ENCODE measurements around the gene MYOM1. TPM values are rescaled to one million over a fixed set of nuclear protein-coding genes. Genes with fewer than 3 reads are reported as not detected.

The MYOM1 gene
- total RNA-seq, 1 experiment from 2014 or later, result 0.92 TPM

GRCh38 chr18:3152294-3152693, 67.5 kb downstream of the MYOM1 start:
- H3K27ac ChIP-seq (ENCODE audit: low read length), result no peak overlapping the region
- no peak overlapping the region for H3K4me3 ChIP-seq (ENCODE audit: low read depth in 2 of 2, low read length in 2 of 2)
- TF ChIP-seq TCF7L2 (IDR thresholded peaks at IDR 0.05; ENCODE audit: low read depth, low read length), result no peak
- TF ChIP-seq CTCF (IDR thresholded peaks at IDR 0.05), result no peak
- TF ChIP-seq REST (IDR thresholded peaks at IDR 0.05; ENCODE audit: insufficient read depth in 1 of 2, low read depth in 2 of 2, low read length in 1 of 2), result no peak
- TF ChIP-seq SIN3A (IDR thresholded peaks at IDR 0.05; ENCODE audit: borderline replicate concordance, insufficient read depth, low read depth, low read length), result no peak
- TF ChIP-seq POLR2AphosphoS5 (IDR thresholded peaks at IDR 0.05; ENCODE audit: low read depth, low read length), result no peak
- CTCF ChIA-PET, result no interaction called here
- POLR2A ChIA-PET, result no interaction called here
- intact Hi-C loops (cut with micrococcal nuclease; ENCODE audit: unreplicated experiment), result loop anchor here (5.0 kb wide), 2 partner anchors 95 to 220 kb away; partner anchors contain the start of gene MYL12A
- H3K9me3 ChIP-seq (ENCODE audit: control insufficient read depth, insufficient read depth, low read depth, low read length), result no peaks in the 10 kb centered on the region
- DNase-seq (ENCODE audit: low read depth, low spot score), result no peak
- H3K4me1 ChIP-seq (ENCODE audit: control insufficient read depth, insufficient read depth, low read length), result no peaks in the 10 kb centered on the region
- no peaks in the 10 kb centered on the region for H3K27me3 ChIP-seq (ENCODE audit: control insufficient read depth, insufficient read depth, low read length)
- ATAC-seq, result no peak
- in situ Hi-C loops (cut with HindIII; ENCODE audit: low pct_unique_long_range_greater_than_20kb, low sequenced_read_pairs), result no loop called here
- no TSS peak for BruUV-seq (replicated peaks)
- H3K36me3 ChIP-seq (ENCODE audit: control insufficient read depth, insufficient read depth, low read length), result no peaks in the 10 kb centered on the region

GRCh38 chr18:3151399-3152264, 68.1 kb downstream of the MYOM1 start:
- no peak for ATAC-seq
- intact Hi-C loops (cut with micrococcal nuclease; ENCODE audit: unreplicated experiment), result loop anchor here (5.0 kb wide), 2 partner anchors 96 to 219 kb away; partner anchors contain the start of gene MYL12A
- Histone ChIP-seq H3K27me3 (ENCODE audit: control insufficient read depth, insufficient read depth, low read length) (no peaks in the 10 kb centered on the region), H3K27ac (ENCODE audit: low read length) (no peak overlapping the region), H3K4me3 (ENCODE audit: low read depth in 2 of 2, low read length in 2 of 2) (no peak overlapping the region), H3K36me3 (ENCODE audit: control insufficient read depth, insufficient read depth, low read length) (no peaks in the 10 kb centered on the region), H3K9me3 (ENCODE audit: control insufficient read depth, insufficient read depth, low read depth, low read length) (no peaks in the 10 kb centered on the region), H3K4me1 (ENCODE audit: control insufficient read depth, insufficient read depth, low read length) (no peaks in the 10 kb centered on the region)
- TF ChIP-seq SIN3A (IDR thresholded peaks at IDR 0.05; ENCODE audit: borderline replicate concordance, insufficient read depth, low read depth, low read length) (no peak), CTCF (IDR thresholded peaks at IDR 0.05) (peak; percentile 73)
- DNase-seq (ENCODE audit: low read depth, low spot score), result no peak
- in situ Hi-C loops (cut with HindIII; ENCODE audit: low pct_unique_long_range_greater_than_20kb, low sequenced_read_pairs), result no loop called here
- no TSS peak for BruUV-seq (replicated peaks)
- POLR2A ChIA-PET, result interaction anchor here (0.6 kb wide), 1 partner anchor 495 kb away, joined by 3 read pairs; no protein-coding TSS in a partner anchor
- CTCF ChIA-PET, result interaction anchor here (0.6 to 1.0 kb wide), 2 partner anchors 35 to 94 kb away, joined by 3 read pairs; no protein-coding TSS in a partner anchor
